ENCODE measurements around the gene PRR23E. TPM values are rescaled to one million over a fixed set of nuclear protein-coding genes. Genes with fewer than 3 reads are reported as not detected.

PRR23E gene
- total RNA-seq, 1 donor from 2014 or later, result not detected

- H3K36me3 Mint-ChIP-seq, result no peaks in the 10 kb centered on the region
- no peak for TF ChIP-seq CTCF (conservative IDR thresholded peaks at IDR 0.05)
- no peak overlapping the region for H3K4me3 Mint-ChIP-seq
- peaks cover 11% of the 10 kb centered on the region for H3K27me3 Mint-ChIP-seq
- peaks cover 9% of the 10 kb centered on the region for H3K9me3 Mint-ChIP-seq
- no peaks in the 10 kb centered on the region for H3K4me1 Mint-ChIP-seq (ENCODE audit: unreplicated experiment)
- no peak overlapping the region for H3K27ac Mint-ChIP-seq
- no peak for DNase-seq (ENCODE audit: extremely low spot score, unreplicated experiment)
These were observed 5.6 kb upstream of the PRR23E start for GRCh38 chr3:127187316-127187715.

GRCh38 chr3:127193341-127193740 lies 410 bp downstream of the PRR23E start:
- no peak for TF ChIP-seq CTCF (conservative IDR thresholded peaks at IDR 0.05)
- Mint-ChIP-seq H3K27ac (no peak overlapping the region), H3K9me3 (peaks cover 7% of the 10 kb centered on the region), H3K4me1 (ENCODE audit: unreplicated experiment) (no peaks in the 10 kb centered on the region), H3K4me3 (no peak overlapping the region), H3K36me3 (no peaks in the 10 kb centered on the region), H3K27me3 (peaks cover 24% of the 10 kb centered on the region)
- DNase-seq (ENCODE audit: extremely low spot score, unreplicated experiment), result peak; percentile 63

- H3K27ac Mint-ChIP-seq, result no peak overlapping the region
- no peak for TF ChIP-seq CTCF (conservative IDR thresholded peaks at IDR 0.05)
- peaks cover 19% of the 10 kb centered on the region for H3K27me3 Mint-ChIP-seq
- no peak for DNase-seq (ENCODE audit: extremely low spot score, unreplicated experiment)
- no peak overlapping the region for H3K4me3 Mint-ChIP-seq
- H3K9me3 Mint-ChIP-seq, result peaks cover 3% of the 10 kb centered on the region
- no peaks in the 10 kb centered on the region for H3K4me1 Mint-ChIP-seq (ENCODE audit: unreplicated experiment)
- no peaks in the 10 kb centered on the region for H3K36me3 Mint-ChIP-seq
These were observed 844 bp downstream of the PRR23E start for GRCh38 chr3:127193775-127194174.

- no peak for TF ChIP-seq CTCF (conservative IDR thresholded peaks at IDR 0.05)
- H3K9me3 Mint-ChIP-seq, result no peaks in the 10 kb centered on the region
- no peaks in the 10 kb centered on the region for H3K4me1 Mint-ChIP-seq (ENCODE audit: unreplicated experiment)
- H3K27me3 Mint-ChIP-seq, result peaks cover 22% of the 10 kb centered on the region
- peak; percentile 49 for DNase-seq (ENCODE audit: extremely low spot score, unreplicated experiment)
- no peaks in the 10 kb centered on the region for H3K36me3 Mint-ChIP-seq
- no peak overlapping the region for H3K4me3 Mint-ChIP-seq
- no peak overlapping the region for H3K27ac Mint-ChIP-seq
These were observed 1.8 kb downstream of the PRR23E start for GRCh38 chr3:127194601-127195187.

GRCh38 chr3:127195417-127195816 lies 2.5 kb downstream of the PRR23E start:
- Mint-ChIP-seq H3K4me3 (no peak overlapping the region), H3K27ac (no peak overlapping the region), H3K36me3 (no peaks in the 10 kb centered on the region), H3K27me3 (peaks cover 24% of the 10 kb centered on the region), H3K9me3 (no peaks in the 10 kb centered on the region), H3K4me1 (ENCODE audit: unreplicated experiment) (no peaks in the 10 kb centered on the region)
- DNase-seq (ENCODE audit: extremely low spot score, unreplicated experiment), result no peak
- TF ChIP-seq CTCF (conservative IDR thresholded peaks at IDR 0.05), result no peak

- peaks cover 27% of the 10 kb centered on the region for H3K27me3 Mint-ChIP-seq
- no peaks in the 10 kb centered on the region for H3K36me3 Mint-ChIP-seq
- H3K4me1 Mint-ChIP-seq (ENCODE audit: unreplicated experiment), result no peaks in the 10 kb centered on the region
- TF ChIP-seq CTCF (conservative IDR thresholded peaks at IDR 0.05), result no peak
- no peak overlapping the region for H3K27ac Mint-ChIP-seq
- H3K9me3 Mint-ChIP-seq, result no peaks in the 10 kb centered on the region
- no peak overlapping the region for H3K4me3 Mint-ChIP-seq
- no peak for DNase-seq (ENCODE audit: extremely low spot score, unreplicated experiment)
These were observed 3.1 kb downstream of the PRR23E start for GRCh38 chr3:127196002-127196401.
